Measurements from ENCODE around the gene DOHH. TPM values are rescaled to one million over a fixed set of nuclear protein-coding genes. Genes with fewer than 3 reads are reported as not detected.

DOHH gene, protein sequence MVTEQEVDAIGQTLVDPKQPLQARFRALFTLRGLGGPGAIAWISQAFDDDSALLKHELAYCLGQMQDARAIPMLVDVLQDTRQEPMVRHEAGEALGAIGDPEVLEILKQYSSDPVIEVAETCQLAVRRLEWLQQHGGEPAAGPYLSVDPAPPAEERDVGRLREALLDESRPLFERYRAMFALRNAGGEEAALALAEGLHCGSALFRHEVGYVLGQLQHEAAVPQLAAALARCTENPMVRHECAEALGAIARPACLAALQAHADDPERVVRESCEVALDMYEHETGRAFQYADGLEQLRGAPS
- total RNA-seq (10 to 100 TPM in 1 of 2 donors, 1 to 10 TPM in 1; 8.1 to 12.0 TPM), polyA plus RNA-seq (10 to 100 TPM in 1 of 2 donors, 1 to 10 TPM in 1; 1.4 to 10.2 TPM)

DNA sequence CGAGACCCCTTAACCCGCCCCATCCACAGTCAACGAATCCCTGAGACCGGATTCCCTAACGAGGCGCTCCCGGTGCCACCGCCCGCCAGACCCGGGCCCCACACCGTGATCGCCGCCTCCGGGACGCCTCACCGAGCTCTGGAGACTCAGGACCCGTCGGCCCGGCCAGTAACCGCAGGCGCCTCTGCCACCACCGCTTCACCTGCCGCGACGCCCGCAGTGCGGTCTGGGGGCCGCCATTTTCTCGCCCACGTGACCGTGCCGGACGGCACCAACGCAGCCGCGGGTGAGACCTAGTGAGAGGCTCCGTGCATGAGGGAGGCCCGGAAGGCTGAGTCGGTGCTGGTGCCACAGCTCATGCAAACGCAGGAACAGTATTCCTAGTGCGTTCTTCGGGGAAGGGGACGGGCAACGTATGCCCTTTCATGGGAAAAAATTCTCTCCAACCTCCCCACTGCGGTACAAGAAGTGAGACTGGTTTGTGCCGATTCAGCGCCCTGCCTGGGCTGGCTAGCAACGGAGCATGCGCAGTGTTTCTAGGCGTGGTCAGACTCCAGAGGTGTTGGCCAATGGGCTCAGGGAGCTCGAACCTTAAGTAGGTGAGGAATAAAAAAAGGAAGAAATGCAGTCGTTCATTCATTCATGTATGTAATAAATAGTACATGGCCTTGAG is at the start of gene DOHH:
Gene DOHH (minus strand): TSS at position 246 of the 673 bp plus-strand sequence. CDS start 3,860 bp downstream, outside the sequence.
- H3K36me3 ChIP-seq (ENCODE audit: control insufficient read depth in 4 of 4, insufficient read depth in 3 of 4, low read depth in 1 of 4, low read length in 3 of 4) = peaks cover 0 to 9% (median 3%) of the 10 kb centered on the region in 4 donors

DNA sequence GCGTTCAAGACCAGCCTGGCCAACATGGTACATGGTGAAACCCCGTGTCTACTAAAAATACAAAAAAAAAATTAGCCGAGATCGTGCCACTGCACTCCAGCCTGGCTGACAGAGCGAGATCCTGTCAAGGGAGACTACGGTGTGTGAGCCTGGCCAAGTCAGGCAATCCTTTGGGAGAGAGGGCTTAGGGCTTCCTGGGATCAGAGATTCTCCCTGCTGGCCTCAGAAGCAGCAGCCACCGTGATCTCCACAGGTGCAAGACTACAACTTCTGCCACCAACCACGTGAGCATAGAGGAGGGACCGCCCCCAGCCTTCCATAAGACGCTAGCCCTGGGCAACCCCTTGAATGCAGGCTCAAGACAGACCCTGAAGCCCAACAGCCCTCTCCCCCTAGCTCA is 49.3 kb upstream of the DOHH start:
- peaks cover 4 to 24% (median 10%) of the 10 kb centered on the region in 4 donors for H3K4me1 ChIP-seq (ENCODE audit: control insufficient read depth in 4 of 4, insufficient read depth in 4 of 4, low read length in 3 of 4)
- H3K36me3 ChIP-seq (ENCODE audit: control insufficient read depth in 4 of 4, insufficient read depth in 3 of 4, low read depth in 1 of 4, low read length in 3 of 4) = peaks cover 0 to 9% (median 5%) of the 10 kb centered on the region in 4 donors
- H3K27me3 ChIP-seq (ENCODE audit: control insufficient read depth in 4 of 4, insufficient read depth in 4 of 4, low read length in 3 of 4) = no peaks in the 10 kb centered on the region
- H3K9ac ChIP-seq (ENCODE audit: low read depth in 1 of 2, low read length in 2 of 2) = no peak overlapping the region
- no peak overlapping the region for H3K4me3 ChIP-seq (ENCODE audit: low read depth in 1 of 3, low read length in 3 of 3)
- DNase-seq (ENCODE audit: low spot score) = no peak
- WGBS = 89% methylated on average over 10 of the region's 10 CpGs
- no peaks in the 10 kb centered on the region for H3K9me3 ChIP-seq (ENCODE audit: control insufficient read depth in 4 of 4, low read length in 3 of 4)
- H3K27ac ChIP-seq (ENCODE audit: low read depth in 1 of 2, low read length in 2 of 2) = no peak overlapping the region
- TF ChIP-seq JUND (IDR thresholded peaks at IDR 0.05) = no peak
- TF ChIP-seq SP1 (IDR thresholded peaks at IDR 0.05) = no peak
- no peak for TF ChIP-seq EGR1 (IDR thresholded peaks at IDR 0.05; ENCODE audit: low read depth in 2 of 2)
- TF ChIP-seq RAD21 (IDR thresholded peaks at IDR 0.05) = no peak
- TF ChIP-seq YY1 (IDR thresholded peaks at IDR 0.05) = no peak
- TF ChIP-seq HNF4A (conservative IDR thresholded peaks at IDR 0.05) = no peak
- TF ChIP-seq, protein P1, sequence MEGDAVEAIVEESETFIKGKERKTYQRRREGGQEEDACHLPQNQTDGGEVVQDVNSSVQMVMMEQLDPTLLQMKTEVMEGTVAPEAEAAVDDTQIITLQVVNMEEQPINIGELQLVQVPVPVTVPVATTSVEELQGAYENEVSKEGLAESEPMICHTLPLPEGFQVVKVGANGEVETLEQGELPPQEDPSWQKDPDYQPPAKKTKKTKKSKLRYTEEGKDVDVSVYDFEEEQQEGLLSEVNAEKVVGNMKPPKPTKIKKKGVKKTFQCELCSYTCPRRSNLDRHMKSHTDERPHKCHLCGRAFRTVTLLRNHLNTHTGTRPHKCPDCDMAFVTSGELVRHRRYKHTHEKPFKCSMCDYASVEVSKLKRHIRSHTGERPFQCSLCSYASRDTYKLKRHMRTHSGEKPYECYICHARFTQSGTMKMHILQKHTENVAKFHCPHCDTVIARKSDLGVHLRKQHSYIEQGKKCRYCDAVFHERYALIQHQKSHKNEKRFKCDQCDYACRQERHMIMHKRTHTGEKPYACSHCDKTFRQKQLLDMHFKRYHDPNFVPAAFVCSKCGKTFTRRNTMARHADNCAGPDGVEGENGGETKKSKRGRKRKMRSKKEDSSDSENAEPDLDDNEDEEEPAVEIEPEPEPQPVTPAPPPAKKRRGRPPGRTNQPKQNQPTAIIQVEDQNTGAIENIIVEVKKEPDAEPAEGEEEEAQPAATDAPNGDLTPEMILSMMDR (IDR thresholded peaks at IDR 0.05; ENCODE audit: low read depth, low read length, missing input control) = no peak
- no peak for TF ChIP-seq NR2F2 (IDR thresholded peaks at IDR 0.05)
- TF ChIP-seq, protein P2, sequence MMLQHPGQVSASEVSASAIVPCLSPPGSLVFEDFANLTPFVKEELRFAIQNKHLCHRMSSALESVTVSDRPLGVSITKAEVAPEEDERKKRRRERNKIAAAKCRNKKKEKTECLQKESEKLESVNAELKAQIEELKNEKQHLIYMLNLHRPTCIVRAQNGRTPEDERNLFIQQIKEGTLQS (IDR thresholded peaks at IDR 0.05) = no peak
- TF ChIP-seq FOXA2 (IDR thresholded peaks at IDR 0.05) = no peak
- TF ChIP-seq, protein P3, sequence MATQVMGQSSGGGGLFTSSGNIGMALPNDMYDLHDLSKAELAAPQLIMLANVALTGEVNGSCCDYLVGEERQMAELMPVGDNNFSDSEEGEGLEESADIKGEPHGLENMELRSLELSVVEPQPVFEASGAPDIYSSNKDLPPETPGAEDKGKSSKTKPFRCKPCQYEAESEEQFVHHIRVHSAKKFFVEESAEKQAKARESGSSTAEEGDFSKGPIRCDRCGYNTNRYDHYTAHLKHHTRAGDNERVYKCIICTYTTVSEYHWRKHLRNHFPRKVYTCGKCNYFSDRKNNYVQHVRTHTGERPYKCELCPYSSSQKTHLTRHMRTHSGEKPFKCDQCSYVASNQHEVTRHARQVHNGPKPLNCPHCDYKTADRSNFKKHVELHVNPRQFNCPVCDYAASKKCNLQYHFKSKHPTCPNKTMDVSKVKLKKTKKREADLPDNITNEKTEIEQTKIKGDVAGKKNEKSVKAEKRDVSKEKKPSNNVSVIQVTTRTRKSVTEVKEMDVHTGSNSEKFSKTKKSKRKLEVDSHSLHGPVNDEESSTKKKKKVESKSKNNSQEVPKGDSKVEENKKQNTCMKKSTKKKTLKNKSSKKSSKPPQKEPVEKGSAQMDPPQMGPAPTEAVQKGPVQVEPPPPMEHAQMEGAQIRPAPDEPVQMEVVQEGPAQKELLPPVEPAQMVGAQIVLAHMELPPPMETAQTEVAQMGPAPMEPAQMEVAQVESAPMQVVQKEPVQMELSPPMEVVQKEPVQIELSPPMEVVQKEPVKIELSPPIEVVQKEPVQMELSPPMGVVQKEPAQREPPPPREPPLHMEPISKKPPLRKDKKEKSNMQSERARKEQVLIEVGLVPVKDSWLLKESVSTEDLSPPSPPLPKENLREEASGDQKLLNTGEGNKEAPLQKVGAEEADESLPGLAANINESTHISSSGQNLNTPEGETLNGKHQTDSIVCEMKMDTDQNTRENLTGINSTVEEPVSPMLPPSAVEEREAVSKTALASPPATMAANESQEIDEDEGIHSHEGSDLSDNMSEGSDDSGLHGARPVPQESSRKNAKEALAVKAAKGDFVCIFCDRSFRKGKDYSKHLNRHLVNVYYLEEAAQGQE (IDR thresholded peaks at IDR 0.05) = no peak

More for the DNA sequence above, at the start of gene DOHH:
- Histone ChIP-seq H3K4me3 (ENCODE audit: low read depth in 1 of 3, low read length in 3 of 3) (peak within 1 kb of the TSS; percentile 77 to 98 (median 94)), H3K27me3 (ENCODE audit: control insufficient read depth in 4 of 4, insufficient read depth in 4 of 4, low read length in 3 of 4) (no peaks in the 10 kb centered on the region), H3K4me1 (ENCODE audit: control insufficient read depth in 4 of 4, insufficient read depth in 4 of 4, low read length in 3 of 4) (peaks cover 5 to 22% (median 16%) of the 10 kb centered on the region in 4 donors), H3K9ac (ENCODE audit: low read depth in 1 of 2, low read length in 2 of 2) (peak within 1 kb of the TSS; percentile 79 to 98), H3K27ac (ENCODE audit: low read depth in 1 of 2, low read length in 2 of 2) (peak within 1 kb of the TSS; percentile 93 to 96), H3K9me3 (ENCODE audit: control insufficient read depth in 4 of 4, low read length in 3 of 4) (no peaks in the 10 kb centered on the region)
- DNase-seq (ENCODE audit: low spot score) = peak; percentile 95
- TF ChIP-seq SP1 (IDR thresholded peaks at IDR 0.05) = peak; percentile 67
- TF ChIP-seq EGR1 (IDR thresholded peaks at IDR 0.05; ENCODE audit: low read depth in 2 of 2) = peak; percentile 64 to 65
- TF ChIP-seq YY1 (IDR thresholded peaks at IDR 0.05) = peak; percentile 99
- TF ChIP-seq, protein P4, sequence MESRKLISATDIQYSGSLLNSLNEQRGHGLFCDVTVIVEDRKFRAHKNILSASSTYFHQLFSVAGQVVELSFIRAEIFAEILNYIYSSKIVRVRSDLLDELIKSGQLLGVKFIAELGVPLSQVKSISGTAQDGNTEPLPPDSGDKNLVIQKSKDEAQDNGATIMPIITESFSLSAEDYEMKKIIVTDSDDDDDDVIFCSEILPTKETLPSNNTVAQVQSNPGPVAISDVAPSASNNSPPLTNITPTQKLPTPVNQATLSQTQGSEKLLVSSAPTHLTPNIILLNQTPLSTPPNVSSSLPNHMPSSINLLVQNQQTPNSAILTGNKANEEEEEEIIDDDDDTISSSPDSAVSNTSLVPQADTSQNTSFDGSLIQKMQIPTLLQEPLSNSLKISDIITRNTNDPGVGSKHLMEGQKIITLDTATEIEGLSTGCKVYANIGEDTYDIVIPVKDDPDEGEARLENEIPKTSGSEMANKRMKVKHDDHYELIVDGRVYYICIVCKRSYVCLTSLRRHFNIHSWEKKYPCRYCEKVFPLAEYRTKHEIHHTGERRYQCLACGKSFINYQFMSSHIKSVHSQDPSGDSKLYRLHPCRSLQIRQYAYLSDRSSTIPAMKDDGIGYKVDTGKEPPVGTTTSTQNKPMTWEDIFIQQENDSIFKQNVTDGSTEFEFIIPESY (IDR thresholded peaks at IDR 0.05) = no peak
- TF ChIP-seq TAF1 (conservative IDR thresholded peaks at IDR 0.05) = peak; percentile 63
- peak in 1 of 2 donors; percentile 21 for TF ChIP-seq GABPA (IDR thresholded peaks at IDR 0.05 in 1 of 2, conservative IDR thresholded peaks at IDR 0.05 in 1 of 2)
- TF ChIP-seq RXRA (IDR thresholded peaks at IDR 0.05) = peak in 1 of 2 donors; percentile 32
- TF ChIP-seq, protein P1 (IDR thresholded peaks at IDR 0.05; ENCODE audit: low read depth, low read length, missing input control) = no peak
- under 1% methylated on average over 52 of the region's 52 CpGs for WGBS

All from liver (tissue), 9 donors.